ENCODE measurements around the gene ICAM3.

Gene ICAM3

GRCh38 chr19:10316229-10317044 is 23.0 kb downstream of the ICAM3 start:
- Histone ChIP-seq H3K9me3 (ENCODE audit: low read length) (no peaks in the 10 kb centered on the region), H3K4me1 (ENCODE audit: insufficient read depth, low read length) (peaks cover 13% of the 10 kb centered on the region), H3K4me3 (ENCODE audit: low read depth in 1 of 2, low read length in 2 of 2) (peak overlapping the region in 1 of 2 donors; percentile 77), H3K9ac (ENCODE audit: low read length) (no peak overlapping the region), H3K27ac (ENCODE audit: low read depth, low read length) (peak overlapping the region; percentile 68), H3K36me3 (ENCODE audit: insufficient read depth, low read length) (peaks cover 23% of the 10 kb centered on the region), H3K27me3 (ENCODE audit: control insufficient read depth in 1 of 2, insufficient read depth in 2 of 2, low read length in 2 of 2) (no peaks in the 10 kb centered on the region)

- Histone ChIP-seq H3K4me3 (ENCODE audit: low read depth in 1 of 2, low read length in 2 of 2) (peak within 1 kb of the TSS; percentile 77 to 95), H3K36me3 (ENCODE audit: insufficient read depth, low read length) (peaks cover 23% of the 10 kb centered on the region), H3K9ac (ENCODE audit: low read length) (peak within 1 kb of the TSS; percentile 53), H3K27ac (ENCODE audit: low read depth, low read length) (peak within 1 kb of the TSS; percentile 68), H3K9me3 (ENCODE audit: low read length) (no peaks in the 10 kb centered on the region), H3K27me3 (ENCODE audit: control insufficient read depth in 1 of 2, insufficient read depth in 2 of 2, low read length in 2 of 2) (no peaks in the 10 kb centered on the region), H3K4me1 (ENCODE audit: insufficient read depth, low read length) (peaks cover 13% of the 10 kb centered on the region)
Observed at GRCh38 chr19:10315335-10316214, 23.8 kb downstream of the ICAM3 start, which contains the start of gene FDX2. FDX2 (minus strand) TSS chr19:10316015; CDS start chr19:10315996, 19 bp downstream.

GRCh38 chr19:10309423-10309822 is 30.0 kb downstream of the ICAM3 start, which contains the start of gene ZGLP1:
ZGLP1 (minus strand) TSS chr19:10309815.
- Histone ChIP-seq H3K4me1 (ENCODE audit: insufficient read depth, low read length) (no peaks in the 10 kb centered on the region), H3K36me3 (ENCODE audit: insufficient read depth, low read length) (peaks cover 11% of the 10 kb centered on the region), H3K27me3 (ENCODE audit: control insufficient read depth in 1 of 2, insufficient read depth in 2 of 2, low read length in 2 of 2) (no peaks in the 10 kb centered on the region), H3K9me3 (ENCODE audit: low read length) (no peaks in the 10 kb centered on the region), H3K9ac (ENCODE audit: low read length) (no peak within 1 kb of the TSS), H3K27ac (ENCODE audit: low read depth, low read length) (no peak within 1 kb of the TSS), H3K4me3 (ENCODE audit: low read depth in 1 of 2, low read length in 2 of 2) (no peak within 1 kb of the TSS)

- no peak overlapping the region for H3K4me3 ChIP-seq (ENCODE audit: low read depth in 1 of 2, low read length in 2 of 2)
- H3K9ac ChIP-seq (ENCODE audit: low read length), result no peak overlapping the region
- no peaks in the 10 kb centered on the region for H3K9me3 ChIP-seq (ENCODE audit: low read length)
- H3K27ac ChIP-seq (ENCODE audit: low read depth, low read length), result no peak overlapping the region
- peaks cover 11% of the 10 kb centered on the region for H3K36me3 ChIP-seq (ENCODE audit: insufficient read depth, low read length)
- peaks cover 0 to 1% of the 10 kb centered on the region in 2 donors for H3K27me3 ChIP-seq (ENCODE audit: control insufficient read depth in 1 of 2, insufficient read depth in 2 of 2, low read length in 2 of 2)
- H3K4me1 ChIP-seq (ENCODE audit: insufficient read depth, low read length), result no peaks in the 10 kb centered on the region
Observed at GRCh38 chr19:10306327-10306726, 33.1 kb downstream of the ICAM3 start.

- H3K4me3 ChIP-seq (ENCODE audit: low read depth in 1 of 2, low read length in 2 of 2), result no peak overlapping the region
- H3K9me3 ChIP-seq (ENCODE audit: low read length), result no peaks in the 10 kb centered on the region
- H3K9ac ChIP-seq (ENCODE audit: low read length), result no peak overlapping the region
- no peak overlapping the region for H3K27ac ChIP-seq (ENCODE audit: low read depth, low read length)
- peaks cover 5% of the 10 kb centered on the region for H3K36me3 ChIP-seq (ENCODE audit: insufficient read depth, low read length)
- peaks cover 0 to 5% of the 10 kb centered on the region in 2 donors for H3K27me3 ChIP-seq (ENCODE audit: control insufficient read depth in 1 of 2, insufficient read depth in 2 of 2, low read length in 2 of 2)
- no peaks in the 10 kb centered on the region for H3K4me1 ChIP-seq (ENCODE audit: insufficient read depth, low read length)
Observed at GRCh38 chr19:10305139-10305806, 34.2 kb downstream of the ICAM3 start.

- Histone ChIP-seq H3K4me3 (ENCODE audit: low read depth in 1 of 2, low read length in 2 of 2) (no peak overlapping the region), H3K9ac (ENCODE audit: low read length) (no peak overlapping the region), H3K9me3 (ENCODE audit: low read length) (no peaks in the 10 kb centered on the region), H3K4me1 (ENCODE audit: insufficient read depth, low read length) (peaks cover 12% of the 10 kb centered on the region), H3K27me3 (ENCODE audit: control insufficient read depth in 1 of 2, insufficient read depth in 2 of 2, low read length in 2 of 2) (peaks cover 13 to 31% of the 10 kb centered on the region in 2 donors), H3K27ac (ENCODE audit: low read depth, low read length) (no peak overlapping the region), H3K36me3 (ENCODE audit: insufficient read depth, low read length) (no peaks in the 10 kb centered on the region)
Observed at GRCh38 chr19:10299545-10300458, 39.6 kb downstream of the ICAM3 start.

- Histone ChIP-seq H3K9me3 (ENCODE audit: low read length) (no peaks in the 10 kb centered on the region), H3K9ac (ENCODE audit: low read length) (no peak overlapping the region), H3K27ac (ENCODE audit: low read depth, low read length) (no peak overlapping the region), H3K4me1 (ENCODE audit: insufficient read depth, low read length) (peaks cover 32% of the 10 kb centered on the region), H3K36me3 (ENCODE audit: insufficient read depth, low read length) (no peaks in the 10 kb centered on the region), H3K27me3 (ENCODE audit: control insufficient read depth in 1 of 2, insufficient read depth in 2 of 2, low read length in 2 of 2) (peaks cover 46 to 64% of the 10 kb centered on the region in 2 donors), H3K4me3 (ENCODE audit: low read depth in 1 of 2, low read length in 2 of 2) (no peak overlapping the region)
Observed at GRCh38 chr19:10295847-10296591, 43.4 kb downstream of the ICAM3 start.

- Histone ChIP-seq H3K36me3 (ENCODE audit: insufficient read depth, low read length) (no peaks in the 10 kb centered on the region), H3K27me3 (ENCODE audit: control insufficient read depth in 1 of 2, insufficient read depth in 2 of 2, low read length in 2 of 2) (peaks cover 52 to 70% of the 10 kb centered on the region in 2 donors), H3K9ac (ENCODE audit: low read length) (no peak overlapping the region), H3K27ac (ENCODE audit: low read depth, low read length) (no peak overlapping the region), H3K4me3 (ENCODE audit: low read depth in 1 of 2, low read length in 2 of 2) (no peak overlapping the region), H3K9me3 (ENCODE audit: low read length) (no peaks in the 10 kb centered on the region), H3K4me1 (ENCODE audit: insufficient read depth, low read length) (peaks cover 39% of the 10 kb centered on the region)
Observed at GRCh38 chr19:10295305-10295846, 44.0 kb downstream of the ICAM3 start.

GRCh38 chr19:10294368-10294697 is 45.1 kb downstream of the ICAM3 start:
- H3K9me3 ChIP-seq (ENCODE audit: low read length), result no peaks in the 10 kb centered on the region
- peaks cover 46% of the 10 kb centered on the region for H3K4me1 ChIP-seq (ENCODE audit: insufficient read depth, low read length)
- peaks cover 59 to 74% of the 10 kb centered on the region in 2 donors for H3K27me3 ChIP-seq (ENCODE audit: control insufficient read depth in 1 of 2, insufficient read depth in 2 of 2, low read length in 2 of 2)
- H3K4me3 ChIP-seq (ENCODE audit: low read depth in 1 of 2, low read length in 2 of 2), result no peak overlapping the region
- no peak overlapping the region for H3K9ac ChIP-seq (ENCODE audit: low read length)
- no peak overlapping the region for H3K27ac ChIP-seq (ENCODE audit: low read depth, low read length)
- no peaks in the 10 kb centered on the region for H3K36me3 ChIP-seq (ENCODE audit: insufficient read depth, low read length)

Measured in muscle layer of colon (tissue), 2 donors.